ENCODE measurements around the gene SLC25A41. TPM values are rescaled to one million over a fixed set of nuclear protein-coding genes. Genes with fewer than 3 reads are reported as not detected.

The SLC25A41 gene
- total and polyA plus RNA-seq, 2 of the 8 experiments (the other 6 are each of a cell fraction or from before 2014, with no cell fraction given), result 0.50 TPM; not detected in 1

DNA sequence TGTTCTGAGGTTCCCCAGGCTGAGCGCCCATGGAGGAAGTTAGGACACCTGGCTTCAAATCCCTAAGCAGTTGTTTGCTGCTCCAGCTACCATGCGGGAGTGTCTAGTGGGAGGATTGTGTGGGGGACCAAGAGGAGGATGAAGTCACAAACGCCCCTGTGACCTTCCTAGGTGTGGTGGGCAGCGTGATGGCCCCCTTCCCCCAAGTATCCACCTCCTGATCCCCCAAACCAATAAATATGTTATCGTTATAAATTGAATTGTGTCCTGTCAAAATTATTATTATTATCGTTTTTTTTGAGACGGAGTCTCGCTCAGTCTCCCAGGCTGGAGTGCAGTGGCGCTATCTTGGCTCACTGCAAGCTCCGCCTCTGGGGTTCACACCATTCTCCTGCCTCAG lies at the start of gene SLC25A41 (continued):
- no peak for TF ChIP-seq BRCA1 (IDR thresholded peaks at IDR 0.05; ENCODE audit: low read depth, low read length)
- no peak for TF ChIP-seq TAF1 (IDR thresholded peaks at IDR 0.05; ENCODE audit: low read depth, low read length)
- no peak for TF ChIP-seq SUZ12 (IDR thresholded peaks at IDR 0.05; ENCODE audit: low read length)
- no peak for TF ChIP-seq RNF2 (IDR thresholded peaks at IDR 0.05; ENCODE audit: borderline replicate concordance, low read depth, low read length, missing control alignments, poor library complexity, severe bottlenecking)
- TF ChIP-seq, protein P1, sequence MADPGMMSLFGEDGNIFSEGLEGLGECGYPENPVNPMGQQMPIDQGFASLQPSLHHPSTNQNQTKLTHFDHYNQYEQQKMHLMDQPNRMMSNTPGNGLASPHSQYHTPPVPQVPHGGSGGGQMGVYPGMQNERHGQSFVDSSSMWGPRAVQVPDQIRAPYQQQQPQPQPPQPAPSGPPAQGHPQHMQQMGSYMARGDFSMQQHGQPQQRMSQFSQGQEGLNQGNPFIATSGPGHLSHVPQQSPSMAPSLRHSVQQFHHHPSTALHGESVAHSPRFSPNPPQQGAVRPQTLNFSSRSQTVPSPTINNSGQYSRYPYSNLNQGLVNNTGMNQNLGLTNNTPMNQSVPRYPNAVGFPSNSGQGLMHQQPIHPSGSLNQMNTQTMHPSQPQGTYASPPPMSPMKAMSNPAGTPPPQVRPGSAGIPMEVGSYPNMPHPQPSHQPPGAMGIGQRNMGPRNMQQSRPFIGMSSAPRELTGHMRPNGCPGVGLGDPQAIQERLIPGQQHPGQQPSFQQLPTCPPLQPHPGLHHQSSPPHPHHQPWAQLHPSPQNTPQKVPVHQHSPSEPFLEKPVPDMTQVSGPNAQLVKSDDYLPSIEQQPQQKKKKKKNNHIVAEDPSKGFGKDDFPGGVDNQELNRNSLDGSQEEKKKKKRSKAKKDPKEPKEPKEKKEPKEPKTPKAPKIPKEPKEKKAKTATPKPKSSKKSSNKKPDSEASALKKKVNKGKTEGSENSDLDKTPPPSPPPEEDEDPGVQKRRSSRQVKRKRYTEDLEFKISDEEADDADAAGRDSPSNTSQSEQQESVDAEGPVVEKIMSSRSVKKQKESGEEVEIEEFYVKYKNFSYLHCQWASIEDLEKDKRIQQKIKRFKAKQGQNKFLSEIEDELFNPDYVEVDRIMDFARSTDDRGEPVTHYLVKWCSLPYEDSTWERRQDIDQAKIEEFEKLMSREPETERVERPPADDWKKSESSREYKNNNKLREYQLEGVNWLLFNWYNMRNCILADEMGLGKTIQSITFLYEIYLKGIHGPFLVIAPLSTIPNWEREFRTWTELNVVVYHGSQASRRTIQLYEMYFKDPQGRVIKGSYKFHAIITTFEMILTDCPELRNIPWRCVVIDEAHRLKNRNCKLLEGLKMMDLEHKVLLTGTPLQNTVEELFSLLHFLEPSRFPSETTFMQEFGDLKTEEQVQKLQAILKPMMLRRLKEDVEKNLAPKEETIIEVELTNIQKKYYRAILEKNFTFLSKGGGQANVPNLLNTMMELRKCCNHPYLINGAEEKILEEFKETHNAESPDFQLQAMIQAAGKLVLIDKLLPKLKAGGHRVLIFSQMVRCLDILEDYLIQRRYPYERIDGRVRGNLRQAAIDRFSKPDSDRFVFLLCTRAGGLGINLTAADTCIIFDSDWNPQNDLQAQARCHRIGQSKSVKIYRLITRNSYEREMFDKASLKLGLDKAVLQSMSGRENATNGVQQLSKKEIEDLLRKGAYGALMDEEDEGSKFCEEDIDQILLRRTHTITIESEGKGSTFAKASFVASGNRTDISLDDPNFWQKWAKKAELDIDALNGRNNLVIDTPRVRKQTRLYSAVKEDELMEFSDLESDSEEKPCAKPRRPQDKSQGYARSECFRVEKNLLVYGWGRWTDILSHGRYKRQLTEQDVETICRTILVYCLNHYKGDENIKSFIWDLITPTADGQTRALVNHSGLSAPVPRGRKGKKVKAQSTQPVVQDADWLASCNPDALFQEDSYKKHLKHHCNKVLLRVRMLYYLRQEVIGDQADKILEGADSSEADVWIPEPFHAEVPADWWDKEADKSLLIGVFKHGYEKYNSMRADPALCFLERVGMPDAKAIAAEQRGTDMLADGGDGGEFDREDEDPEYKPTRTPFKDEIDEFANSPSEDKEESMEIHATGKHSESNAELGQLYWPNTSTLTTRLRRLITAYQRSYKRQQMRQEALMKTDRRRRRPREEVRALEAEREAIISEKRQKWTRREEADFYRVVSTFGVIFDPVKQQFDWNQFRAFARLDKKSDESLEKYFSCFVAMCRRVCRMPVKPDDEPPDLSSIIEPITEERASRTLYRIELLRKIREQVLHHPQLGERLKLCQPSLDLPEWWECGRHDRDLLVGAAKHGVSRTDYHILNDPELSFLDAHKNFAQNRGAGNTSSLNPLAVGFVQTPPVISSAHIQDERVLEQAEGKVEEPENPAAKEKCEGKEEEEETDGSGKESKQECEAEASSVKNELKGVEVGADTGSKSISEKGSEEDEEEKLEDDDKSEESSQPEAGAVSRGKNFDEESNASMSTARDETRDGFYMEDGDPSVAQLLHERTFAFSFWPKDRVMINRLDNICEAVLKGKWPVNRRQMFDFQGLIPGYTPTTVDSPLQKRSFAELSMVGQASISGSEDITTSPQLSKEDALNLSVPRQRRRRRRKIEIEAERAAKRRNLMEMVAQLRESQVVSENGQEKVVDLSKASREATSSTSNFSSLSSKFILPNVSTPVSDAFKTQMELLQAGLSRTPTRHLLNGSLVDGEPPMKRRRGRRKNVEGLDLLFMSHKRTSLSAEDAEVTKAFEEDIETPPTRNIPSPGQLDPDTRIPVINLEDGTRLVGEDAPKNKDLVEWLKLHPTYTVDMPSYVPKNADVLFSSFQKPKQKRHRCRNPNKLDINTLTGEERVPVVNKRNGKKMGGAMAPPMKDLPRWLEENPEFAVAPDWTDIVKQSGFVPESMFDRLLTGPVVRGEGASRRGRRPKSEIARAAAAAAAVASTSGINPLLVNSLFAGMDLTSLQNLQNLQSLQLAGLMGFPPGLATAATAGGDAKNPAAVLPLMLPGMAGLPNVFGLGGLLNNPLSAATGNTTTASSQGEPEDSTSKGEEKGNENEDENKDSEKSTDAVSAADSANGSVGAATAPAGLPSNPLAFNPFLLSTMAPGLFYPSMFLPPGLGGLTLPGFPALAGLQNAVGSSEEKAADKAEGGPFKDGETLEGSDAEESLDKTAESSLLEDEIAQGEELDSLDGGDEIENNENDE (IDR thresholded peaks at IDR 0.05; ENCODE audit: insufficient replicate concordance, low read length), result no peak
- TF ChIP-seq KDM1A (IDR thresholded peaks at IDR 0.05; ENCODE audit: borderline replicate concordance, low read length), result no peak
- no peak for TF ChIP-seq ZNF274 (IDR thresholded peaks at IDR 0.05; ENCODE audit: borderline replicate concordance, extremely low read depth, low read length)

Measured in H1 (cell line).